Activated naive CD4-positive, alpha-beta T cell treated with Interleukin-2 at 50 U/mL for 16 hours (primary cell): Measurements from ENCODE around the gene SLC12A6.
"Not testable (repeated sequence)": the region's sequence is repeated elsewhere in the genome, so short reads cannot be mapped to it uniquely, and the experiment has no call there.

Experiments used
- DNase-seq: peaks from one replicate; pipeline ENCODE4 v3.0.0-alpha.2; 2020

The SLC12A6 gene

DNA sequence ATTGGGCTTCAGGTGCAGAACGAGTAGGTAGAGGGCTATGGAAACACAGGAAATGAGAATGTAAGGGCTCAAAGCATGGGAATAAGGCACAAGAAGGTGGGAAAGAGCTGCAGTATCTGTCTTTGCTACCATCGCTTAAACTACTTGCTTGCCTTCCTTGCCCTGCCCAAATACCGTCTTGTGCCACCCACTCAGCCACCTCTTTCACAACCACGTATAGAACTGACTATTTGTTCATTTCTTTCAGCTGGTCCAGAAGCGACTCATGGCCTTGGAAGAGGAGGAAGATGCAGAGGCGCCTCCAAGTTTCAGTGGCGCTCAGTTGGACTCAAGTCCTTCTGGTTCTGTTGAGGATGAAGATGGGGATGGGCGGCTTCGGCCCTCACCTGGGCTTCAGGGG is 17.7 kb upstream of the SLC12A6 start:
- no peak for DNase-seq

DNA sequence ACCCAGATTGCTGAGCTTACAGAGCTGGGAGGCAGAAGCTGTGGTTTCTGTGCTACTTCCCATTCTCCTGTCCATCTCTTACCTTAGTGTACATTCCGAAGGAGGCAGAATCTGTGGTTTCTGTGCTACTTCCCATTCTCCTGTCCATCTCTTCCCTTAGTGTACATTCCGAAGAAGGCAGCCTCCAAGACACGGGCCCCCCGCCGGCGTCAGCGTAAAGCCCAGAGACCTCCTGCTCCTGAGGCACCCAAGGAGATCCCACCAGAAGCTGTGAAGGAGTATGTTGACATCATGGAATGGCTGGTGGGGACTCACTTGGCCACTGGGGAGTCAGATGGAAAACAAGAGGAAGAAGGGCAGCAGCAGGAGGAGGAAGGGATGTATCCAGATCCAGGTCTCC is 16.7 kb upstream of the SLC12A6 start:
- DNase-seq = no peak

DNA sequence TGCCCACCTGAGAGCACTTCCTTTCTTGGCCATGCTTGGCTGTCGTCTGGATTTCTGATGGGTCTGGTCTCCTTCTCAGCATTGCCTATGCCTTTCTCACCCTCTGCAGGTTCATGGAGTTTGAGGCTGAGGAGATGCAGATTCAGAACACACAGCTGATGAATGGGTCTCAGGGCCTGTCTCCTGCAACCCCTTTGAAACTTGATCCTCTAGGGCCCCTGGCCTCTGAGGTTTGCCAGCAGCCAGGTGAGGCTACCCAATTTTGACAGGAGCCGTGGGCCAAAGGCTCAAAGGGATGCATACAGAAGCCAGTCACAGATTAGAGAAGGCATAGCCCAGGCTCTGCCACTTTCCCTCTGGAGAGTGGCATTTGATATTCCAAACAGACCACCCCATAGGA is 16.0 kb upstream of the SLC12A6 start:
- no peak for DNase-seq

DNA sequence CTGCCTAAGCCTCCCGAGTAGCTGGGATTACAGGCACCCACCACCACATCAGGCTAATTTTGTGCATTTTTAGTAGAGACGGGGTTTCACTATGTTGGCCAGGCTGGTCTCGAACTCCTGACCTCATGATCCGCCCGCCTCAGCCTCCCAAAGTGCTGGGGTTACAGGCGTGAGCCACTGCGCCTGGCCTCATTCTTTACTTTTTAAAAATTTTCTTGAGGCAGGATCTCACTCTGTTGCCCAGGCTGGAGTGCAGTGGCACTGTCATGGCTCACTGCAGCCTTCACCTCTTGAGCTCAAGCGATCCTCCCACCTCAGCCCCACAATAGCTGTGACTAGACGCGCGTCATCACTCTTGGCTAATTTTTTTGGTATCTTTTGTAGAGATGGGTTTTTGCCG is 15.4 kb upstream of the SLC12A6 start:
- not testable (repeated sequence) for DNase-seq

DNA sequence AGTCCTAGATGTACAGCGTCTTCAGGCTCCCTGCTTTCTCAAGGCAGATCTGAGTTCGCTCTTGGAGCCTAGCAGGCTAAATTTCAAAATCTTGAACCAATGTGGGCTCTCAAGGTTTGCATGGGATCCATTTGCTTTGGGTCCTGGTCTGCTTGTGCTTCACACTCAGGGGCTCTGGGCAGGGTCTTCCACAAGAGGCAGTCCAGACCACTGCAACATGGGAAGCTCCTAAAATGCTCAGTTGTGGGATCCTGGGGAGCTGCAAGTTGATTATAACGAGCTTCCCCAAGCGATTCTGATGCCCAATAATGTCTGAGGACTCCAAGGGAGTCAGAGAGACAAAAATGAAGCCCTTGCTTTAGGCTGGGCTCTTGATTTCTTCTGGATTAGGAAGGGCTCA is 12.2 kb upstream of the SLC12A6 start:
- DNase-seq = no peak

DNA sequence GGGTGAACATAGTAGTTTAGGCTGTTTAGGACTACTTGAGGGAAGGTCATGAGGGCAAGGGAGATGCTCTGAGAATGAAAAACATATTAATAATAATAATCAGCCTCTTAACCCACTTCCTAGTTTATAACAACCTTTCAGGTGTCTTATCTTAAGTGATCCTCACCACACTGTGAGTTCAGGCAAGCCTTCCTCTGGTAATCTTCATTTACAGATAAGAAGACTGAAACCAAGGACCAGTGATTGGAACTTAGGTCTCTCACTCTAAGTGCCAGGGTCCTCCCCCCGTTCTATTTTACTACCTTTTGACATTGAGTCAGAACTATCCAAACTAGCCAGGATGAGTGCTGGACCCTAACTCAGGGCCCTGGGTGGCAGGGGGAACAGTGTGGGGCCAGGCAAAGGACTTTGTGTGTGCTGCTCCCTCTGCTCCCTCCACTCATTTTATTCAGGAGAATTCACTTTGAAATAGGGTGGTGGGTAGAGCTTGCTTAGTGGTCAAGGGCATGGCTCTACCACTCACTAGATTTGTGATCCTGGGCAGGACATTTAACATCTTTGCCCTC is 11.2 kb upstream of the SLC12A6 start:
- DNase-seq = no peak

DNA sequence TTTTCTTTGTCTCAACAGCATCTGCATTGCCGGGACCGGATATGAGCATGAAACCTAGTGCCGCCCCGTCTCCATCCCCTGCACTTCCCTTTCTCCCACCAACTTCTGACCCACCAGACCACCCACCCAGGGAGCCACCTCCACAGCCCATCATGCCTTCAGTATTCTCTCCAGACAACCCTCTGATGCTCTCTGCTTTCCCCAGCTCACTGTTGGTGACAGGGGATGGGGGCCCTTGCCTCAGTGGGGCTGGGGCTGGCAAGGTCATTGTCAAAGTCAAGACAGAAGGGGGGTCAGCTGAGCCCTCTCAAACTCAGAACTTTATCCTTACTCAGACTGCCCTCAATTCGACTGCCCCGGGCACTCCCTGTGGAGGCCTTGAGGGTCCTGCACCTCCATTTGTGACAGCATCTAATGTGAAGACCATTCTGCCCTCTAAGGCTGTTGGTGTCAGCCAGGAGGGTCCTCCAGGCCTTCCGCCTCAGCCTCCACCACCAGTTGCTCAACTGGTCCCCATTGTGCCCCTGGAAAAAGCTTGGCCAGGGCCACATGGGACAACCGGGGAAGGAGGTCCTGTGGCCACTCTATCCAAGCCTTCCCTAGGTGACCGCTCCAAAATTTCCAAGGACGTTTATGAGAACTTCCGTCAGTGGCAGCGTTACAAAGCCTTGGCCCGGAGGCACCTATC is 10.5 kb upstream of the SLC12A6 start:
- no peak for DNase-seq

DNA sequence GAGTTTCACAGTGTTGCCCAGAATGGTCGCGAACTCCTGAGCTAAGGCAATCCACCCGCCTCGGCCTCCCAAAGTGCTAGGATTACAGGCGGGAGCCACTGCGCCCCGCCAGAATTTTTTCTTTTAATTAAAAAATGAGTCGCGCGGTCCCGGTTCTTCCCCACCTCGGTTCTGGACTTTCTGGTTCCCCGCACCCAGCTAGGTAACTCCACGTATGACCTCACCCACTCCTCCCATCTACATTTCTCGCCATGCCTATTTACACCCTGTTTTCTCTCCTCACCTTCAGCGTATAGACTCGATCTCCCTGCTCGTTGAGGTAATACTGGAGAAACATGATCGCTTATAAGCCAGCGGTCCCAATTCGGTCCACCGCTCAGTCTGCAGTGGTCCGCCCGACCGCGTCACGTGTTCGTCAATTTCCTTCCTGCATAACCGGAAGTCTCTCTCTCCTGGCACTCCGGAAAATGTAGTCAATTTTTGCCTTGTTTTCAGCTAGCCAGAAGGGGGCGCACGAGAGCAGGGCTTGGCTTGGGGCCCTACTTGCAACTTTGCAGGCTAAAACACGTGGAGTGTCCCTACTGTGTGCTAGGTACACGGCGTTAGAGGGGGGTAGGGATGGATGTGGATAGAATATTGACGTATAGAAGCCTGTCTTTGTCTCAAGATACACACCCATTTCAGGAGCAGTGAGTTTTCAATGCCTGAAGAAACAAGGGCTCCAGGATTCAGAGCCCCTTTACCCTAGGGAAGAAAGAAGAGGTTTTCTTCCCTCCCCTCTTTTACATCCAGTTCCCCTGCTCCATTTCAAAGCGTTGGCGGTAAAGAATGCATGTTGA is 5.4 kb upstream of the SLC12A6 start, which contains the start of the genes NOP10 and NUTM1:
TSS of gene NOP10 (minus strand) at position 400 of the 839 bp plus-strand sequence. CDS start at position 337, 63 bp downstream.
TSS of gene NUTM1 (plus strand) at position 579 of the 839 bp plus-strand sequence. CDS start 382 bp downstream, outside the sequence.
- DNase-seq = peak; percentile 95

DNA sequence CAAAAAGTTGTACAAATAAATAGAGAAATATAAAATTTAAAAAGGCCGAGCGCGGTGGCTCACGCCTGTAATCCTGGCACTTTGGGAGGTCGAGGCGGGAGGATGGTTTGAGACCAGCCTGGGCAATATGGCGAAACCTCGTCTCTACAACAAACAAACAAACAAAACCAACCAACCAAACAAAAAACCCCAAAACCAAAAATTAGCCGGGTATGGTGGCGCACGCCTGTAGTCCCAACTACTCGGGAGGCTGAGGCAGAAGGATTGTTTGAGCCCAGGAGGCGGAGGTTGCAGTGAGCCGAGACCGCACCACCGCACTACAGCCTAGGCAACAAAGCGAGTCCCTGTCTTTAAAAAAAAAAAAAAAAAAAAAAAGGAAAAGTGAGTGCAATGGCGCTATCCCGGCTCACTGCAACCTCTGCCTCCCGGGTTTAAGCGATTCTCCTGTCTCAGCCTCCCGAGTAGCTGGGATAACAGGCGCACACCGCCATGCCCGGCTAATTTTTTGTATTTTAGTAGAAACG is 4.7 kb upstream of the SLC12A6 start:
- DNase-seq = not testable (repeated sequence)

DNA sequence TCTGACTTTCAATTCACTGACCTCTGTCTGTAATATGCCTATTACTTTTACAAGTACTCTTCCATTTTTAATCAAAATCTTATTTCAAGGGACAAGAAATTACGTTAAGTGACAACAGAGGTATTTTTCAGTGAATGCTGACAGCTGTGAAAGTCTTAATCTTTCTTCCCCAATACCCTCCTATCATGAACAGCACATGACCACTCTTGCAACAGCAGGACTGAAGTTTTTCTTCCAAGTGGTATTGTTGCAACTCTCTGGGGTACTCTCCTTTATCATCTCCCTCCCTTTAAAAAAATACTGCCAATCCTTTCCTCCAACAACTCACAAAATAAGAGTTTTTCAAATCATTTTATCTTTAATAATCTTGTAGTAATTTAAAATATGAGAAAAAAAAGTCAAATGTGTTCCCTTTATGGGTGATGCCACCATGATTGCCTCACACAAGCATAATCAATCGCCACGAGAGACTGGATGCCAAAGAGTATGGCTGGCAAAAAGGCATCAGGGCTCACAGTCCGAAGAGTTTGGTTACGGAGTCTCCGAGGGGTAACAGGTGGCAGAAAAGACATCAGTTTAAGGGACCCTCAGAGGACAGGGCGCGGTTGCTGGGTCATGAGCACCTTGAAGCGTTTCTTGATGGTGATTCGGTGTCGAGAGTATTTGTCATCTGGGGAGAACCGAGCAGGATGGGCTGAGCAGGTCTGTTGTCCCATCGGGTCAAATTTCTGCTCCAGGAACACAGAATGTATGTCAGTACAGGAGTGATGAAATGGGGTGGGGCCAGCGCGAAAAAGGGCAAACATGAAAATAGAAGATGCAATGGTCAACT is 4.0 kb upstream of the SLC12A6 start:
- no peak for DNase-seq

DNA sequence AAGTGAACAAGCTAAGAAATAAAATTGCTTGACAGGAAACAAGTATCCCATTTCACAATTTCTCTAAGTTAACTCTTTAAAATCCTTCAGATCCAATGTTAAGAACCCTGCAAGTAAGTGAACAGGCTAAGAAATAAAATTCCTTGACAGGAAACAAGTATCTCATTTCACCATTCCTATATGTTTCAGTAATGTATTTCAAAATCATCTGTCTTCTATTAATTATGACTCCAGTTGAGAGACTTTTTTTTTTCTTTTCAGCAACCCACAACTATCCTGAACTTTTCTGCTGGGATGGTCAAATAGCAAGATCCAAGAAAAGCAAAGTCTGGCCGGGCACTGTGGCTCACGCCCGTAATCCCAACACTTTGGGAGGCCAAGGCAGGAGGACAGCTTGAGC is 2.4 kb upstream of the SLC12A6 start:
- no peak for DNase-seq

DNA sequence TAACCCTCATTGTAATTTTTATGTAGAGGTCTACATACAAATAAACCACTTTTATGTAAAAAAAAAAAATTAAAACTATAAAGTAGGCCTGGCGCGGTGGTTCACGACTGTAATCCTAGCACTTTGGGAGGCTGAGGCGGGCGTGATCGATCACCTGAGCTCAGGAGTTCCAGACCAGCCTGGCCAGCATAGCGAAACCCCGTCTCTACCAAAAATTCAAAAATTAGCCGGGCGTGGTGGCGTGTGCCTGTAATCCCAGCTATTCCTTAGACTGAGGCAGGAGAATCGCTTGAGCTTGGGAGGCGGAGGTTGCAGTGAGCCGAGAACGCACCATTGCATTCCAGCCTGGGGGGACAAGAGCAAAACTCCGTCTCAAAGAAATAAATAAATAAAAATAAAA is 766 bp upstream of the SLC12A6 start:
- DNase-seq = no peak

DNA sequence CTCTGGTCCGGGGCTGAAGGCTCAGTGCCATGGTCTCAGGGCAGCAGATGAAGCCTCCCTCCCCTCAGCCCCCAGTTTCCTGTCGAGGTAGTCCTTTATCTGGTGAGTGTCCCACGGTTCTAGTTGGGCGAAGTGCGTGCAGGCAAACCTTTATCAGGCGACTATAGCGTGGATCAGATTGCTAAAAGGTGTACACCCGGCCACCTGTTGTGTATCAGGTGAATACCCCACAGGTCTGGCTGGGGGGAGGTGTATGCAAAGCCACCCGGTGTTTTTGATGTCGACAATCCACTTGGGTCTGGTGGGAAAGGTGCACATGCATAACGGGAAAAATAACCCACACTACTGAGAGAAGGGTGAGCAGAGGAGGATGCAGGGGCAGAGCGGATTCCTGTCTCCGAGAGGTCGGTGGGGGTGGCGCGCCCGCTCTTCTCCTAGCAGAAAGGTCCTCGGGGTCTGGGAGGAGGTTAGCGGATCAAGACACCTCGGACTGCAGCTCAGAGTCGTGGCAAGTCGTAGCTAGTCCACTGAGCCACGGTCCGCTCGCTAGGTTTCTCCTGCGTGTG is 507 bp downstream of the SLC12A6 start:
- peak; percentile 25 for DNase-seq

DNA sequence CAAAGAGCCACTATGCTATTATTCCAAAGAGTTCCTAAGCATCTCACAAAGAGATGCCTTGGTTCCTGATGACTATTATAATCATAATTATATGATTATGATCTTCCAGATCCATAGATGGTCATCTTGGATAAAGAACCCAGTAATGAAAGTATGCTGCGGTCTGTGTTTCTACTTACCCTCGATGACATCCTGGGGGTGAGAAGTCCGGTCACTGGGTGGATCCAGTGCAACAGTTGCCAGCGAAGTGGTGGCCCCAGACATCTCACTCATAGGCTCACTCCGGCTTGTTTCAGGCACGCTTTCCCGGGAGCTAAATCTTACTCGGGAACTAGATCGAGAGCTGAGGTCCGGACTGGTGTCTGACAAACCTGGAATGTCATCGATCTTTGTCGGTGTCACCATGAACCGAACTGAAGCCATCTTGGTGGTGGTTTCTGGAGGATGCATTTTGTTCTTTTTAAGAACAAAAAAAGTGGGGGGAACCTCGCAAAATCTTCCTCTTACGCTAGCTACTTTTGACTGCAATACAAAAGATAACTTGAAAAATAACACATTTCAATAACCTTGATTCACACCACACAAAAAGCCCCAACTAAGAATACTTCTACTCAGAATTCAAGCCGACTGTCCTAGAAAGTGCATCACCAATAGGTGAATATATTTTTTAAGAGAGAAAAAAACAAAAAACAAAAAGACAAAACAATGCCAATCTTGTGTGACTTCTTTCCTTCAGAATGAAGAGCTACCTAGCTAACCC is 1.2 kb downstream of the SLC12A6 start:
- no peak for DNase-seq

DNA sequence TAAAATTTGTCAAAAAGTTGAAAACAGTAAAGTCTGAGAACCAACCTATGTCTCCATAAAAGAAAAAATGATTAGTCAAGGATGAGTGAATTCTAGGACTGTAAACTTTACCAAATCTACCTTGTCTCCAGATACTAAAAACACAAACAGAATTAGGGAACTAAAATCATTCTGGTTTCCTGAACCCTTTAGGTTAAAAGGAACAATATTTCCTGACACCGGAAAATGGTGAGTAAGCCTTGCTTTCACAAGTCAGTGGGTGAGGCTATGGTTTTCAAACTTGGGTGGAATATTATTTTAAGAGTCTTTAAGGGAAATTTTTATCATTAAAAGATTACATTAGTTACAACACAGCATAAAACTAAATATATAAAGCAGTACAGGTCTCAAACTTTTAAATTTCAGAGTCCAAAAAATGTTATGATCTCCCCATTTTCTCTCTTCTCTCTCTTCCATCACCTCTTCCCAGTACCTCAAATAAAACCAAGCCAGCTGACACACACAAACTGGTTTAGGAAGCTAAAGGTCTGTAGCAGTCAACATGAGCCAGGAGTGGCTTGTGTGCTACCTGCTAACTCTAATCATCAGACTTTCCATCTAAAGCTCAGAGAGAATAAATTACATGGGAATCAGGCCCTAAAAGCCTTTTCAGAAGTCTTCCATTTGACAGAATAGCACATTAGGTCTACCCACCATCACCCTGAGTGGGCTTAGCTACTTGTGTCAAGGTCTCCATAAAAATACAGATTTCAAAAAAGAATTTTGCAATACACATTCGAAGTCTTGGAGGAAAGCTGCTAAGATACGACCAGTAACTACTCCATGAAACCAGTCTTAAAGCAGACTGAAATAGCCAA is 2.2 kb downstream of the SLC12A6 start:
- no peak for DNase-seq

DNA sequence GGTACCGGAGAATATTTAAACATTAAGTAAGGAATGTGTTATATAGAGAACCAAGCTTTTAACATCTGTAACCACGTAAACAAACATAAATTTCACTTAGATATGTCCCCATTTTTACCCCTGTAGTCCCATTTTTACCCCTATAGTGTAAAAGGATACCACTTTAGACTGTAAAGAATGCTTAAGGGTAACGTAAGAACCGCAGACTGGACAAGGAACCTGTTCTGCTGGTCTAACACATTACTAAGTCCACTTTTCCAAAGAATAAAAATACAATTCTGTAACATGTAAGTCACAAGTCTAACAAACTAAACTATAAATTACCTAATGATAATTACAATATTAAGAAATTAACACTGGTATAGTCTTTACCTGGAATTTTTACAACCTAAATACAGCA is 2.9 kb downstream of the SLC12A6 start:
- DNase-seq = no peak

DNA sequence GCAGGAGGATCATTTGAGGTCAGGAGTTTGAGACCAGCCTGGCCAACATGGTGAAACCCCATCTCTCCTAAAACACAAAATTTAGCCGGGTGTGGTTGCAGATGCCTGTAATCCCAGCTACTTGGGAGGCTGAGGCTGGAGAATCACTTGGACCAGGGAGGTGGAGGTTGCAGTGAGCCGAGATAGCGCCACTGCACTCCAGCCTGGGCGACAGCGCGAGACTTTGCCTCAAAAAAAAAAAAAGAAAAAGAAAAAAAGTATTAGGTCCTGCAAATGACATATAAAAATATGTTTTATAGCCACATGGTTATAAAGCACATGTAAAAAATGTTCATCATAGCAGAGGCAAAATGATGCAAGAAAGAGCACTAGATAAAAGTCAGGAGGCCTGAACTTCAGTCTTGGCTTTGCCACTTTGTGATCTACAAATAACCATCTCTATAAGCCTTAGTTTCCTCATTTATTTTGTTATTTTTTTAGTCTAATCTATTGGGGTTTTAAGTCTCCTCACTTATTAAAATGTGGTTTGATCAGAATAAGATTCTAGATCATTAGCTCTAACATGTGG is 4.9 kb downstream of the SLC12A6 start:
- DNase-seq = no peak

DNA sequence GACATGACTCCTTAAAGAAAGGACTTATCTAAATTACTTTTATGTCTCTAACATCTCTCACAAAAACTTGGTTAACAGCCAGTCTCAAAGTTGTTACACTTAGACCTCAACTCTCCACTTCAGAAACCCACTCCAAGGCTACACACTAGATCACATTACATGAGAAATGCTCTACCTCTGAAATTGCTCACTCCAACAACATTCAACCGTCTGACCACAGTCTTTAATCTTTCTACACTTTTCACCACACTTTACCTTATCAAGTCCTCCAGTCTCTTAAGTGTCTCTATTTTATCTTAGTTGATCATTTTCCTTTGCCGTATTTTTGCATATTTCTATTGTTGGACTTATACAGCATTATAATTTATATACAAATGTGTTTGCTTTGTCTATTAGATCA is 5.8 kb downstream of the SLC12A6 start:
- DNase-seq = no peak

DNA sequence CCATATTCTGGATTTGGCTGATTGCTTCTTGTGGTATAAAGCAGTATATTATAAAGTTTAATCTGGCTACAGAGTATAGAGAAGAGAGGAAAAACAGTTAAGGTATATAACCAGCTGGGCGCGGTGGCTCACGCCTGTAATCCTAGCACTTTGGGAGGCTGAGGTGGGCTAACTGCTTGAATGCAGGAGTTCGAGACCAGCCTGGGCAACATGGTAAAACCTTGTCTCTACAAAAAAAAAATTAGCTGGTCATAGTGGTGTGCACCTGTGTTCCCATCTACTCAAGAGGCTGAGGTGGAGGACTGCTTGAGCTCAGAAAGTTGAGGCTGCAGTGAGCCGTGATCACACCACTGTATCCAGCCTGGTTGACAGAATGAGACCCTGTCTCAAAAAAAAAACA is 7.3 kb downstream of the SLC12A6 start:
- no peak for DNase-seq

DNA sequence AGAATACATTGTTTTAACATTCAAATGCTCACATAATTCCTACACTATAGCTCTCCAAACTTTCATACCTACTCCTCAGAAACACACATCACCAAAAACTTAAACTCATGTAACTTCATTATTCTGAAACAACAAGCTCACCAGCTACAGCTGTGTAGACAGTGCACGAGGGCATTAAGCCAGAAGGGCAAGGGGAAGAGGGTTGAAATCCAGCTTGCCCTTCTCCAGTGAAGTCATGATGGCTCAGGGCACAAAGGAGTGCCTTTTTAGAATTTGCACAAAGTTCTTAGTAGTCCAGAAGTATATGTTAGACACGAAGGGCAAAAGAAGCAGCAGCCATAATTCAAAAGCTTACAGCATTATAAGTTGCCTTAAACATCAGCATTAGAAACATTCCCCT is 8.6 kb downstream of the SLC12A6 start:
- no peak for DNase-seq
